Neural cell (in vitro differentiated cells): ENCODE measurements around the gene RAB3A. TPM values are rescaled to one million over a fixed set of nuclear protein-coding genes. Genes with fewer than 3 reads are reported as not detected.

Experiments
- H2AFZ ChIP-seq: fragments of 200-600, 300-800 bp; sonication (generic), shearing (Covaris generic); 2 replicates; pipeline ENCODE4 v1.6.0; 2014; ENCODE audit warnings: low read depth, mild to moderate bottlenecking, antibody characterized with exemption, low read length, moderate library complexity
- H3F3A ChIP-seq: fragments of 200-600 bp; shearing (Covaris generic); 2 replicates; pipeline ENCODE4 v1.6.1; 2016; ENCODE audit warnings: mild to moderate bottlenecking, moderate library complexity, mixed read lengths, antibody characterized with exemption, low read length; ENCODE audit not compliant: insufficient read depth, poor library complexity, severe bottlenecking
- H3K27ac ChIP-seq: fragments of 200-600, 300-800 bp; sonication (generic), shearing (Covaris generic); 2 replicates; pipeline ENCODE4 v1.5.1; 2014; ENCODE audit warnings: mild to moderate bottlenecking, low read length, moderate library complexity
- H3K27me3 ChIP-seq: fragments of 300-800, 200-600 bp; sonication (generic), shearing (Covaris generic); 2 replicates; pipeline ENCODE4 v1.6.0; 2014; ENCODE audit warnings: mild to moderate bottlenecking, low read depth, low read length, moderate library complexity; ENCODE audit not compliant: insufficient read depth
- H3K36me3 ChIP-seq: fragments of 300-800, 200-600 bp; sonication (generic), shearing (Covaris generic); 2 replicates; pipeline ENCODE4 v1.5.1; 2014; ENCODE audit warnings: mild to moderate bottlenecking, antibody characterized with exemption, low read length, moderate library complexity; ENCODE audit not compliant: insufficient read depth
- H3K4me2 ChIP-seq: fragments of 300-800, 200-600 bp; sonication (generic), shearing (Covaris generic); 2 replicates; pipeline ENCODE4 v1.6.0; 2014; ENCODE audit warnings: mild to moderate bottlenecking, low read length
- H3K4me3 ChIP-seq: fragments of 300-800, 200-600 bp; sonication (generic), shearing (Covaris generic); 2 replicates; pipeline ENCODE4 v1.5.1; 2014; ENCODE audit warnings: mild to moderate bottlenecking, low read length, moderate library complexity
- H3K79me2 ChIP-seq: fragments of 200-600 bp; shearing (Covaris generic); replicated peaks from 2 replicates; pipeline ENCODE4 v1.6.0; 2014; ENCODE audit warnings: mild to moderate bottlenecking, low read length, moderate library complexity; ENCODE audit not compliant: insufficient read depth
- H3K9ac ChIP-seq: fragments of 300-800, 200-600 bp; sonication (generic), shearing (Covaris generic); 2 replicates; pipeline ENCODE4 v1.6.1; 2016; ENCODE audit warnings: mild to moderate bottlenecking, low read length, mixed read lengths
- H3K9me2 ChIP-seq: fragments of 200-600 bp; shearing (Covaris generic); 2 replicates; pipeline ENCODE4 v1.6.1; 2016; ENCODE audit warnings: mild to moderate bottlenecking, low read length, mixed read lengths; ENCODE audit not compliant: insufficient read depth
- H3K9me3 ChIP-seq: fragments of 200-600, 300-800 bp; sonication (generic), shearing (Covaris generic); 2 replicates; pipeline ENCODE4 v1.6.1; 2016; ENCODE audit warnings: mild to moderate bottlenecking, mixed run types, low read length, moderate library complexity, mixed read lengths
- H4K20me1 ChIP-seq: fragments of 200-600 bp; shearing (Covaris generic); 2 replicates; pipeline ENCODE4 v1.6.1; 2016; ENCODE audit warnings: mild to moderate bottlenecking, mixed run types; ENCODE audit not compliant: insufficient read depth
- CTCF ChIP-seq: fragments of 450-650 bp; IDR thresholded peaks from 2 replicates; pipeline ENCODE4 v1.5.1; 2014; ENCODE audit warnings: antibody characterized with exemption, mild to moderate bottlenecking, moderate library complexity; ENCODE audit not compliant: poor library complexity, severe bottlenecking
- EP300 ChIP-seq: fragments of 450-650 bp; conservative IDR thresholded peaks from 2 replicates; pipeline ENCODE4 v1.6.1; 2014; ENCODE audit warnings: antibody characterized with exemption, mild to moderate bottlenecking, moderate library complexity; ENCODE audit not compliant: poor library complexity, severe bottlenecking
- EZH2 ChIP-seq: fragments of 200-600, 300-800 bp; shearing (Covaris generic), sonication (generic); IDR thresholded peaks from 2 replicates; pipeline ENCODE4 v1.6.1; 2014; ENCODE audit warnings: antibody characterized with exemption, low read length, borderline replicate concordance, mild to moderate bottlenecking; ENCODE audit not compliant: insufficient read depth, poor library complexity, severe bottlenecking
- MXI1 ChIP-seq: fragments of 450-650 bp; conservative IDR thresholded peaks from 2 replicates; pipeline ENCODE4 v1.6.1; 2014; ENCODE audit warnings: antibody characterized with exemption, mild to moderate bottlenecking; ENCODE audit not compliant: poor library complexity, severe bottlenecking
- POLR2AphosphoS5 ChIP-seq: IDR thresholded peaks from 2 replicates; pipeline ENCODE4 v1.6.1; 2012
- RAD21 ChIP-seq: fragments of 450-650 bp; conservative IDR thresholded peaks from 2 replicates; pipeline ENCODE4 v1.6.1; 2014; ENCODE audit warnings: antibody characterized with exemption, mild to moderate bottlenecking, moderate library complexity
- REST ChIP-seq: IDR thresholded peaks from 2 replicates; pipeline ENCODE4 v1.6.1; 2012; ENCODE audit warnings: borderline replicate concordance
- SMC3 ChIP-seq: fragments of 450-650 bp; conservative IDR thresholded peaks from 2 replicates; pipeline ENCODE4 v1.6.1; 2014; ENCODE audit warnings: antibody characterized with exemption, mild to moderate bottlenecking, moderate library complexity; ENCODE audit not compliant: poor library complexity
- TAF1 ChIP-seq: IDR thresholded peaks from 2 replicates; pipeline ENCODE4 v1.6.1; 2012; ENCODE audit warnings: low read depth
- polyA plus RNA-seq: library from polyadenylated mRNA; depleted of rRNA; stranded (reverse); fragments of >200 nt; gene quantifications from 2 replicates; pipeline ENCODE4 v1.2.3, GENCODE V29; 2014

The RAB3A gene
- polyA plus RNA-seq, 1 donor from 2014 or later: 32.3 TPM

DNA sequence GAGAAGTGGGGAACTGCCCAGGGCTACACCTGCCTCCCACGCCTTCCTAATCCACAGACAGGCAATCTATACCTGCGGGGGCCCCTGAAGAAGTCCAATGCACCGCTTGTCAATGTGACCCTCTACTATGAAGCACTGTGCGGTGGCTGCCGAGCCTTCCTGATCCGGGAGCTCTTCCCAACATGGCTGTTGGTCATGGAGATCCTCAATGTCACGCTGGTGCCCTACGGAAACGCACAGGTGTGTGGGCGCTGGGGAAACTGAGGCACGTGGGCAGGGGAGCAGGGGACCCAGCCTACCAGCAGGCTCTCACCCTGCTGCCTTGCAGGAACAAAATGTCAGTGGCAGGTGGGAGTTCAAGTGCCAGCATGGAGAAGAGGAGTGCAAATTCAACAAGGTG lies 28.9 kb downstream of the RAB3A start:
- Histone ChIP-seq H3K36me3 (no peaks in the 10 kb centered on the region), H2AFZ (no peak overlapping the region), H3K9me2 (no peaks in the 10 kb centered on the region), H3K9me3 (no peaks in the 10 kb centered on the region), H3K4me3 (no peak overlapping the region), H3K27ac (no peak overlapping the region), H3K27me3 (peaks cover 24% of the 10 kb centered on the region), H3K79me2 (no peaks in the 10 kb centered on the region), H3K9ac (no peak overlapping the region), H3F3A (no peaks in the 10 kb centered on the region), H4K20me1 (no peaks in the 10 kb centered on the region), H3K4me2 (no peak overlapping the region)
- TF ChIP-seq CTCF: no peak
- no peak for TF ChIP-seq MXI1
- TF ChIP-seq SMC3: no peak
- no peak for TF ChIP-seq TAF1
- TF ChIP-seq RAD21: no peak
- TF ChIP-seq EZH2: no peak
- no peak for TF ChIP-seq REST
- no peak for TF ChIP-seq POLR2AphosphoS5
- TF ChIP-seq EP300: no peak

DNA sequence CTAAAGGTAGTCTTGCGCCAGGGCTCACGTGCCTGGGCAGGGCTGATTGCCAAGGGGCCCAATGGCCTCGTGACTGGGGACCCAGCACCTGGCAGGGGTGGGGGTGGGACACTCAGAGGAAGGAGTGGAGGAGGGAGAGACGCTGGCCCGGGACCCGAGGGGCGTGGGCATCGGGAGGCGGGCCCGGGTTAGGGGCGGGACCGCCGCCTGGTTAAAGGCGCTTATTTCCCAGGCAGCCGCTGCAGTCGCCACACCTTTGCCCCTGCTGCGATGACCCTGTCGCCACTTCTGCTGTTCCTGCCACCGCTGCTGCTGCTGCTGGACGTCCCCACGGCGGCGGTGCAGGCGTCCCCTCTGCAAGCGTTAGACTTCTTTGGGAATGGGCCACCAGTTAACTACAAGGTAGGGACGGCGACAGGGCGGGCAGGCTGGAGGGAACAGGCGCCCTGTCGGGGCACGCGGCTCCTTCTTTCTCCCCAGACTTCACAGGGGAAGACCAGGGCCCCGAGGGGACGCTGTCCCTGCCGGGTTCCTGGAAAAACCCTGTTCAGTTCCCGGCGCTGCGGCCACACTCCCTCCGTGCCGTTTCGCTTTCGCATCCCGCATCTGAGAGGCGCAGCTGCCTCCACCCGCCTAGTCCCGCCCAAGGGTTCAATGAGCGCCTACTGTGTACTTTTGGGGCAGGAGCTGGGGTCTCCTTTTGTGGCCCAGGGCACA lies 30.1 kb downstream of the RAB3A start, which contains the start of gene IFI30:
Gene IFI30, plus strand, starts transcription at position 242 of the 717 bp plus-strand sequence. Its CDS starts 29 bp downstream, at position 271.
- Histone ChIP-seq H3F3A (no peaks in the 10 kb centered on the region), H3K36me3 (no peaks in the 10 kb centered on the region), H3K9me2 (no peaks in the 10 kb centered on the region), H3K79me2 (no peaks in the 10 kb centered on the region), H3K9me3 (no peaks in the 10 kb centered on the region), H3K27ac (no peak within 1 kb of the TSS), H3K9ac (no peak within 1 kb of the TSS), H4K20me1 (no peaks in the 10 kb centered on the region), H3K4me2 (no peak within 1 kb of the TSS), H3K4me3 (peak within 1 kb of the TSS; percentile 45), H2AFZ (no peak within 1 kb of the TSS), H3K27me3 (peaks cover 24% of the 10 kb centered on the region)
- TF ChIP-seq EP300: no peak
